Ascending aorta (tissue), 2 donors: ENCODE measurements around the gene WAC. TPM values are rescaled to one million over a fixed set of nuclear protein-coding genes. Genes with fewer than 3 reads are reported as not detected.
"Not testable (repeated sequence)": the region's sequence is repeated elsewhere in the genome, so short reads cannot be mapped to it uniquely, and the experiment has no call there.

Source experiments
- DNase-seq, 2 donors: peaks; one replicate each; pipeline ENCODE4 v3.0.0-alpha.2; 2019; ENCODE audit warnings: low spot score in 2 of 2
- H3K27ac ChIP-seq, 2 donors: fragments of 200-600 bp; sonication (generic); one replicate each; pipeline ENCODE4 v1.5.1; 2016 to 2017; ENCODE audit warnings: mild to moderate bottlenecking in 1 of 2
- H3K27me3 ChIP-seq: fragments of 200-600 bp; sonication (generic); one replicate; pipeline ENCODE4 v1.5.1; 2017
- H3K36me3 ChIP-seq, 2 donors: fragments of 200-600 bp; sonication (generic); one replicate each; pipeline ENCODE4 v1.5.1; 2016
- H3K4me1 ChIP-seq, 2 donors: fragments of 200-600 bp; sonication (generic); one replicate each; pipeline ENCODE4 v1.5.1; 2016 to 2017; ENCODE audit warnings: mild to moderate bottlenecking in 1 of 2
- H3K4me3 ChIP-seq, 2 donors: fragments of 200-600 bp; sonication (generic); one replicate each; pipeline ENCODE4 v1.5.1; 2016 to 2017; ENCODE audit warnings: mild to moderate bottlenecking in 1 of 2
- H3K9me3 ChIP-seq, 2 donors: fragments of 200-600 bp; sonication (generic); one replicate each; pipeline ENCODE4 v1.5.1; 2016
- intact Hi-C: fragments of 100-400 bp; cut with DNase I; formaldehyde crosslinking; loops from one replicate; pipeline ENCODE4 v1.15.1; 2023
- total RNA-seq: library from RNA; depleted of rRNA; stranded (reverse); fragments of >200 nt; gene quantifications from one replicate; pipeline ENCODE4 v1.1.0, GENCODE V29; 2016
- TF ChIP-seq, protein P1 (sequence below), 3 experiments: fragments of 200-600 bp in 2 of 3; fragments of 450-650 bp in 1 of 3; sonication (generic) in 2 of 3; IDR thresholded peaks; one replicate each; pipeline ENCODE4 v1.5.1; 2016 to 2019; ENCODE audit warnings: antibody characterized with exemption in 3 of 3, mild to moderate bottlenecking in 1 of 3, moderate library complexity in 1 of 3

Gene WAC
- total RNA-seq, 1 donor from 2014 or later, result 30.5 TPM

DNA sequence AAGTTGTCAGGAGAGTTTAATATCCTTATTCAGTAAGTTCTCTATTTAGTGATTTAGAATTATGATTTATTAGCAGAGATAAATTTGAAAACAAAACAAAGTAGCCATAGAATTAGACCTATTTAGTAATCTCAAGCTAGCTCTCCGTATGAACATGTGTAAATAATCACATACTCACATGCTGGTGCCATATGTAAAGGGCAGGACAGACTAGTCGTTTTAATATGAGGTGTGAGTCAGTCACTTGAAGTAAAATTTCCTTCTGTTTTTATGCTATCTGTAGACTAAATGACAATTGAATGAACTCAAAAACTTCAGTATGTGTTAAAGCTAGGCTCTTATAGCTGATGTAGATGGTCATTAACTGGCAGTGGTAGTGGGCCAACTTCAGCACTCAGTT, 67.1 kb downstream of the WAC start:
- H3K36me3 ChIP-seq, result peaks cover 2 to 14% of the 10 kb centered on the region in 2 donors
- no peak overlapping the region for H3K4me3 ChIP-seq
- H3K9me3 ChIP-seq, result no peaks in the 10 kb centered on the region
- H3K4me1 ChIP-seq, result peaks cover 0 to 17% of the 10 kb centered on the region in 2 donors
- H3K27ac ChIP-seq, result no peak overlapping the region
- no peak for DNase-seq
- no peaks in the 10 kb centered on the region for H3K27me3 ChIP-seq
- intact Hi-C loops, result no loop called here
- TF ChIP-seq, protein P1, sequence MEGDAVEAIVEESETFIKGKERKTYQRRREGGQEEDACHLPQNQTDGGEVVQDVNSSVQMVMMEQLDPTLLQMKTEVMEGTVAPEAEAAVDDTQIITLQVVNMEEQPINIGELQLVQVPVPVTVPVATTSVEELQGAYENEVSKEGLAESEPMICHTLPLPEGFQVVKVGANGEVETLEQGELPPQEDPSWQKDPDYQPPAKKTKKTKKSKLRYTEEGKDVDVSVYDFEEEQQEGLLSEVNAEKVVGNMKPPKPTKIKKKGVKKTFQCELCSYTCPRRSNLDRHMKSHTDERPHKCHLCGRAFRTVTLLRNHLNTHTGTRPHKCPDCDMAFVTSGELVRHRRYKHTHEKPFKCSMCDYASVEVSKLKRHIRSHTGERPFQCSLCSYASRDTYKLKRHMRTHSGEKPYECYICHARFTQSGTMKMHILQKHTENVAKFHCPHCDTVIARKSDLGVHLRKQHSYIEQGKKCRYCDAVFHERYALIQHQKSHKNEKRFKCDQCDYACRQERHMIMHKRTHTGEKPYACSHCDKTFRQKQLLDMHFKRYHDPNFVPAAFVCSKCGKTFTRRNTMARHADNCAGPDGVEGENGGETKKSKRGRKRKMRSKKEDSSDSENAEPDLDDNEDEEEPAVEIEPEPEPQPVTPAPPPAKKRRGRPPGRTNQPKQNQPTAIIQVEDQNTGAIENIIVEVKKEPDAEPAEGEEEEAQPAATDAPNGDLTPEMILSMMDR (IDR thresholded peaks at IDR 0.05), result no peak

DNA sequence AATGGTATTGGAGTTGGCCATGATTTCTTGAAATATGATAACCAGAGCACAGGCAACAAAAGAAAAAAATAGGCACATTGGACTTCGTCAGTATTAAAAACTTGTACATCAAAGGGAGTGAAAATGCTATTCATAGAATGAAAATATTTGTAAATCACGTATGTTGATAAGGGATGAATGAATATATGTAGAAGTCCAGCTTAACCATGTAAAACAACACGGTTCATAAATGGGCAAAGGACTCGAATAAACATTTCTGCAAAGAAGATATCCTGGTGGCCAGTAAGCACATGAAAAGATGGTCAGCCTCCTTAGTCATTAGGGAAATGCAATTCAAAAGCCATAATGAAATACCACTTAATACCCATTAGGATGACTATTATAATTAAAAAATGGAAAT, 68.1 kb downstream of the WAC start:
- H3K27ac ChIP-seq, result no peak overlapping the region
- H3K4me1 ChIP-seq, result peaks cover 0 to 11% of the 10 kb centered on the region in 2 donors
- H3K36me3 ChIP-seq, result peaks cover 2 to 9% of the 10 kb centered on the region in 2 donors
- no peaks in the 10 kb centered on the region for H3K9me3 ChIP-seq
- no peaks in the 10 kb centered on the region for H3K27me3 ChIP-seq
- DNase-seq, result no peak
- H3K4me3 ChIP-seq, result no peak overlapping the region
- intact Hi-C loops, result no loop called here
- TF ChIP-seq, protein P1 (IDR thresholded peaks at IDR 0.05), result no peak

DNA sequence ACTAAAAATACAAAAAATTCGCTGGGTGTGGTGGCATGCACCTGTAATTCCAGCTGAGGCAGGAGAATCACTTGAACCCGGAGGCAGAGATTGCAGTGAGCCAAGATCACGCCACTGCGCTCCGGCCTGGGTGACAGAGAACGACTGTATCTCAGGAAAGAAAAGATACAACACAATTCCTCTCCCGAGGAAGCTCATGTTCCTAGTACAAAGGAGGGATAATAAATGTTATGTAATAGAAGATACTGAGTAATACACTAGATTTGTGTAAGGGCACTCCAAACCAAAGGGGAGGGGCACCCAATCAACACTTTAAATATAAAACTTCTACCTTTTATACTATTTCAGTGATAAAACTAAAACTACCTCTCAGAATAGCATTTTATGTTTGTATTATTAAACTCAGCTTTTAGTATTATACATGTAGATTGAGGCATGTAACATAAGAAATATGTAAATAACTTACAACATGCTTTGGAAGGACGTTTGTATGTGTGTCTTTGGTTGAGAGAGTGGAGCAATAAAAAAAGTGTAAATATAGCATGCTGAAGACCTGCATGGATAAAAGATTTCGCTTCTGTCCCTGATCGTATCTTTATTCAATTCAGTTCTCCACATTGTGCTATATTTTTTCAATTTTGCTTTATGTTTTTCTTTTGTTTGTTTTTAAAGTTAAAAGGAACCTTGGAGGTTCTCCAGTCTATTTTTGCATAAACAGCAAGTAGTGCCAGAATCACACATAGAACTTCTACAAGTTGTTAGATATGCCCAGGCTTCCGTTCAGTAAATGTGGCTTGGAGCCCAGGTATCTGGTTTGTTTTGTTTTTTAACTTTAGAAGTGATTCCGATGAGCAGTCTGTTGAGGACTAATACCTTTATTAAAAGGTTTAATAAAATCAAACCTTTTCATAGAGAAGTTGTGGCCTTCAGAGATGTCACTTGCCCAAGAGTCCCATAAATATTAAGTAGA, 71.9 kb downstream of the WAC start:
- no peak overlapping the region for H3K4me3 ChIP-seq
- no peak for DNase-seq
- TF ChIP-seq, protein P1 (IDR thresholded peaks at IDR 0.05), result no peak
- H3K27ac ChIP-seq, result no peak overlapping the region
- intact Hi-C loops, result no loop called here
- no peaks in the 10 kb centered on the region for H3K9me3 ChIP-seq
- H3K27me3 ChIP-seq, result no peaks in the 10 kb centered on the region
- peaks cover 0 to 8% of the 10 kb centered on the region in 2 donors for H3K4me1 ChIP-seq
- peaks cover 8 to 20% of the 10 kb centered on the region in 2 donors for H3K36me3 ChIP-seq

DNA sequence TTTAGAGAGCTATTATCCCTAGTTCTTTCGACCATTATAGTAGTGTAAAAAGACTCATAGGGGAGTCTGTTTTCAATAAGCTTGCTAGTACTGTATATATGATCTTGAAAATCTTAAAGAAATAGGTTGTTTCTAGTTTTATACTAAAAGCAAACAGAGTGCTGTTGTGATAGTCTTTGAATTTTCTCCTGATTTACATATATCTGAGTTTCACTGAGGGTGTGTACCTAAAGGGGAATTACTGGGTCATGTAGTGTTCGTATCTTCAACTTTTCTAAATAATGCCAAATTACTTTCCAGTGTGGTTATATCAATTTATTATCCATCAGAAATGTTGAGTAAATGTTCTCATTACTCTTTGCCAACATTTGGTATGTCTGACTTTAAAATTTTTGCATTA, 73.7 kb downstream of the WAC start:
- intact Hi-C loops, result no loop called here
- TF ChIP-seq, protein P1 (IDR thresholded peaks at IDR 0.05), result no peak
- no peak overlapping the region for H3K4me3 ChIP-seq
- peaks cover 20 to 35% of the 10 kb centered on the region in 2 donors for H3K36me3 ChIP-seq
- H3K9me3 ChIP-seq, result no peaks in the 10 kb centered on the region
- H3K4me1 ChIP-seq, result peaks cover 0 to 8% of the 10 kb centered on the region in 2 donors
- no peak overlapping the region for H3K27ac ChIP-seq
- DNase-seq, result no peak
- H3K27me3 ChIP-seq, result no peaks in the 10 kb centered on the region

DNA sequence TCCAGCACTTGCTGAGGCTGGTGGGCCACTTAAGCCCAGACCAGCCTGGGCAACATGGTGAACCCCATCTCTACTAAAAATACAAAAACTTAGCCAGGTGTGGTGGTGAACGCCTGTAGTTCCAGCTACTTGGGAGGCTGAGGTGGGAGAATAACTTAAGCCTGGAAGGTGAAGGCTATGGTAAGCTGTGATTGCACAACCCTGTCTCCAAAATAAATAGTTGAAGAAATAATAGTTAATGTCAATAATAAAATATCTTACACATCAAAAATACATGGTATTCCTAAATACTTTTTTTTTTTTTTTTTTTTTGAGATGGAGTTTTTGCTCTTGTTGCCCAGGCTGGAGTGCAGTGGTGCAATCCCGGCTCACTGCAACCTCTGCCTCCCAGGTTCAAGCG, 76.7 kb downstream of the WAC start:
- H3K4me3 ChIP-seq, H3K27ac ChIP-seq, H3K9me3 ChIP-seq, H3K27me3 ChIP-seq, H3K4me1 ChIP-seq, intact Hi-C loops, DNase-seq: not testable (repeated sequence)
- H3K36me3 ChIP-seq, result peaks cover 48 to 53% of the 10 kb centered on the region in 2 donors

DNA sequence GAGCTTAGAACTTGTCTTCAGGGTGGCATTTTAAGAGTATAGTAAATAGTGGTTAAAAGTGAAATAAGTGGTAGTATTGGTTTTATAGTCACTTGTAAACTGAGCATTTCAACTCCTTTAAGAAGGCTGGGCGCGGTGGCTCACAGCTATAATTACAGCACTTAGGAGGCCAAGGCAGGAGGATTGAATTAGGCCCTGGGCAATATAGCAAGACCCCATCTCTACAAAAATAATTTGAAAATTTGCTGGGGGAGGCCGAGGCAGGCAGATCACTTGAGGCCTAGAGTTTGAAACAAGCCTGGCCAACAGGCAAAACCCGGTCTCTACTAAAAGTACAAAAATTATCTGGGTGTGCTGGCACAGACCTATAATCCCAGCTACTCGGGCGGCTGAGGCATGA, 80.0 kb downstream of the WAC start:
- Histone ChIP-seq H3K9me3 (no peaks in the 10 kb centered on the region), H3K4me3 (no peak overlapping the region), H3K4me1 (no peaks in the 10 kb centered on the region), H3K27ac (no peak overlapping the region), H3K36me3 (peaks cover 72 to 80% of the 10 kb centered on the region in 2 donors), H3K27me3 (no peaks in the 10 kb centered on the region)
- DNase-seq, result no peak
- intact Hi-C loops, result no loop called here
- TF ChIP-seq, protein P1 (IDR thresholded peaks at IDR 0.05), result no peak
